HG03103 (cell line): ENCODE results near the gene MPC2.
"Not testable (repeated sequence)": the region's sequence is repeated elsewhere in the genome, so short reads cannot be mapped to it uniquely, and the experiment has no call there.

ENCODE experiments used
- ATAC-seq: cut with Tn5 transposase; IDR thresholded peaks from one replicate; pipeline ENCODE4 v1.9.1; 2021; ENCODE audit warnings: low read depth; ENCODE audit not compliant: unreplicated experiment

The MPC2 gene

DNA sequence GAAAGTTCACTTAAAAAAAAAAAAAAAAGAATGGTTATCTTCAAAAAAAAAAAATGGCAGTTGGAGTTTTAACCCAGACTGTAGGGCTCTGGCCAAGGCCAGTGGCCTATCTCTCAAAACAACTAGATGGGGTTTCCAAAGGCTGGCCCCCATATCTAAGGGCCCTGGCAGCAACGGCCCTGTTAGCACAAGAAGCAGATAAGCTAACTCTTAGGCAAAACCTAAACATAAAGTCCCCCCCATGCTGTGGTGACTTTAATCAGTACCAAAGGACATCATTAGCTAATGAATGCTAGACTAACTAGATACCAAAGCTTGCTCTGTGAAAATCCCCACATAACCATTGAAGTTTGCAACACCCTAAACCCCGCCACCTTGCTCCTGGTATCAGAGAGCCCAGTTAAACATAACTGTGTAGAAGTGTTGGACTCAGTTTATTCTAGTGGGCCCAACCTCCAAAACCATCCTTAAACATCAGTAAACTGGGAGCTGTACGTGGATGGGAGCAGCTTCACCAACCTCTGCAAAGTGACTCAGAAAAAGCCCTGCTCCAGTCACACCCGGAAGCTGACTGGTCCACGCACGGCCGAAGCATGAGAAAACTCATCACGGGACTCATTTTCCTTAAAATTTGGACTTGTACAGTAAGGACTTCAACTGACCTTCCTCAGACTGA is 70.0 kb downstream of the MPC2 start:
- ATAC-seq = not testable (repeated sequence)
